Neural progenitor cell (in vitro differentiated cells): ENCODE results near the gene CHRM4.

Source experiments
- EZH2phosphoT487 ChIP-seq: fragments of 200-600 bp; sonication (generic); IDR thresholded peaks from 2 replicates; pipeline ENCODE4 v1.6.1; 2017; ENCODE audit warnings: antibody characterized with exemption
- TF ChIP-seq, protein P1 (sequence below): fragments of 200-600 bp; sonication (generic); IDR thresholded peaks from 2 replicates; pipeline ENCODE4 v1.5.1; 2017; ENCODE audit warnings: antibody characterized with exemption, mild to moderate bottlenecking

DNA sequence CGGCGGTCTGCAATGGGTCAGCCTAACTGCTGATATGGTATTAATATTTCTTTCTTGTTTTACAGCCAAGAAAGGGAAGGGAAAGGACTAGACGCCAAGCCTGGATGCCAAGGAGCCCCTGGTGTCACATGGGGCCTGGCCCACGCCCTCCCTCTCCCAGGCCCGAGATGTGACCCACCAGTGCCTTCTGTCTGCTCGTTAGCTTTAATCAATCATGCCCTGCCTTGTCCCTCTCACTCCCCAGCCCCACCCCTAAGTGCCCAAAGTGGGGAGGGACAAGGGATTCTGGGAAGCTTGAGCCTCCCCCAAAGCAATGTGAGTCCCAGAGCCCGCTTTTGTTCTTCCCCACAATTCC lies 8.2 kb downstream of the CHRM4 start:
- TF ChIP-seq, protein P1, sequence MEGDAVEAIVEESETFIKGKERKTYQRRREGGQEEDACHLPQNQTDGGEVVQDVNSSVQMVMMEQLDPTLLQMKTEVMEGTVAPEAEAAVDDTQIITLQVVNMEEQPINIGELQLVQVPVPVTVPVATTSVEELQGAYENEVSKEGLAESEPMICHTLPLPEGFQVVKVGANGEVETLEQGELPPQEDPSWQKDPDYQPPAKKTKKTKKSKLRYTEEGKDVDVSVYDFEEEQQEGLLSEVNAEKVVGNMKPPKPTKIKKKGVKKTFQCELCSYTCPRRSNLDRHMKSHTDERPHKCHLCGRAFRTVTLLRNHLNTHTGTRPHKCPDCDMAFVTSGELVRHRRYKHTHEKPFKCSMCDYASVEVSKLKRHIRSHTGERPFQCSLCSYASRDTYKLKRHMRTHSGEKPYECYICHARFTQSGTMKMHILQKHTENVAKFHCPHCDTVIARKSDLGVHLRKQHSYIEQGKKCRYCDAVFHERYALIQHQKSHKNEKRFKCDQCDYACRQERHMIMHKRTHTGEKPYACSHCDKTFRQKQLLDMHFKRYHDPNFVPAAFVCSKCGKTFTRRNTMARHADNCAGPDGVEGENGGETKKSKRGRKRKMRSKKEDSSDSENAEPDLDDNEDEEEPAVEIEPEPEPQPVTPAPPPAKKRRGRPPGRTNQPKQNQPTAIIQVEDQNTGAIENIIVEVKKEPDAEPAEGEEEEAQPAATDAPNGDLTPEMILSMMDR: no peak
- TF ChIP-seq EZH2phosphoT487: no peak
